Measurements from ENCODE around the gene APOA4.

- no peak for TF ChIP-seq POLR2A (IDR thresholded peaks at IDR 0.05; ENCODE audit: low read length)
- TF ChIP-seq, protein P1, sequence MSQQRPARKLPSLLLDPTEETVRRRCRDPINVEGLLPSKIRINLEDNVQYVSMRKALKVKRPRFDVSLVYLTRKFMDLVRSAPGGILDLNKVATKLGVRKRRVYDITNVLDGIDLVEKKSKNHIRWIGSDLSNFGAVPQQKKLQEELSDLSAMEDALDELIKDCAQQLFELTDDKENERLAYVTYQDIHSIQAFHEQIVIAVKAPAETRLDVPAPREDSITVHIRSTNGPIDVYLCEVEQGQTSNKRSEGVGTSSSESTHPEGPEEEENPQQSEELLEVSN (IDR thresholded peaks at IDR 0.05; ENCODE audit: borderline replicate concordance, low read depth), result no peak
- TF ChIP-seq CTCF (IDR thresholded peaks at IDR 0.05), result no peak
- TF ChIP-seq MAFK (IDR thresholded peaks at IDR 0.05; ENCODE audit: partially characterized antibody), result no peak
- TF ChIP-seq, protein P2, sequence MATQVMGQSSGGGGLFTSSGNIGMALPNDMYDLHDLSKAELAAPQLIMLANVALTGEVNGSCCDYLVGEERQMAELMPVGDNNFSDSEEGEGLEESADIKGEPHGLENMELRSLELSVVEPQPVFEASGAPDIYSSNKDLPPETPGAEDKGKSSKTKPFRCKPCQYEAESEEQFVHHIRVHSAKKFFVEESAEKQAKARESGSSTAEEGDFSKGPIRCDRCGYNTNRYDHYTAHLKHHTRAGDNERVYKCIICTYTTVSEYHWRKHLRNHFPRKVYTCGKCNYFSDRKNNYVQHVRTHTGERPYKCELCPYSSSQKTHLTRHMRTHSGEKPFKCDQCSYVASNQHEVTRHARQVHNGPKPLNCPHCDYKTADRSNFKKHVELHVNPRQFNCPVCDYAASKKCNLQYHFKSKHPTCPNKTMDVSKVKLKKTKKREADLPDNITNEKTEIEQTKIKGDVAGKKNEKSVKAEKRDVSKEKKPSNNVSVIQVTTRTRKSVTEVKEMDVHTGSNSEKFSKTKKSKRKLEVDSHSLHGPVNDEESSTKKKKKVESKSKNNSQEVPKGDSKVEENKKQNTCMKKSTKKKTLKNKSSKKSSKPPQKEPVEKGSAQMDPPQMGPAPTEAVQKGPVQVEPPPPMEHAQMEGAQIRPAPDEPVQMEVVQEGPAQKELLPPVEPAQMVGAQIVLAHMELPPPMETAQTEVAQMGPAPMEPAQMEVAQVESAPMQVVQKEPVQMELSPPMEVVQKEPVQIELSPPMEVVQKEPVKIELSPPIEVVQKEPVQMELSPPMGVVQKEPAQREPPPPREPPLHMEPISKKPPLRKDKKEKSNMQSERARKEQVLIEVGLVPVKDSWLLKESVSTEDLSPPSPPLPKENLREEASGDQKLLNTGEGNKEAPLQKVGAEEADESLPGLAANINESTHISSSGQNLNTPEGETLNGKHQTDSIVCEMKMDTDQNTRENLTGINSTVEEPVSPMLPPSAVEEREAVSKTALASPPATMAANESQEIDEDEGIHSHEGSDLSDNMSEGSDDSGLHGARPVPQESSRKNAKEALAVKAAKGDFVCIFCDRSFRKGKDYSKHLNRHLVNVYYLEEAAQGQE (IDR thresholded peaks at IDR 0.05), result no peak
- no peak for TF ChIP-seq TP53 (CRISPR knock-in tag; IDR thresholded peaks at IDR 0.05)
- no peak for TF ChIP-seq ESRRA (IDR thresholded peaks at IDR 0.05; ENCODE audit: borderline replicate concordance, low read length)
- no peak for TF ChIP-seq JUNB (IDR thresholded peaks at IDR 0.05)
- no peak for TF ChIP-seq CEBPB (IDR thresholded peaks at IDR 0.05)
These were observed 11.0 kb downstream of the APOA4 start for GRCh38 chr11:116812109-116812508.
